Choroid plexus epithelial cell (primary cell): ENCODE results near the gene MAD1L1.

Source experiments
- DNase-seq: peaks from one replicate; pipeline ENCODE4 v3.0.0-alpha.2; 2010; ENCODE audit warnings: low read depth
- H3K4me3 ChIP-seq: 2 replicates; pipeline ENCODE4 v1.5.1; 2011; ENCODE audit warnings: low read depth, mild to moderate bottlenecking, control low read depth, low read length, moderate library complexity
- CTCF ChIP-seq: conservative IDR thresholded peaks from 2 replicates; pipeline ENCODE4 v1.5.1; 2011; ENCODE audit warnings: low read depth, mild to moderate bottlenecking, control low read depth, inconsistent platforms, low read length, moderate library complexity

MAD1L1 gene

GRCh38 chr7:1948301-1948796 is 284.4 kb downstream of the MAD1L1 start:
- DNase-seq = no peak
- no peak overlapping the region for H3K4me3 ChIP-seq
- no peak for TF ChIP-seq CTCF

GRCh38 chr7:1947586-1948217 is 285.0 kb downstream of the MAD1L1 start:
- no peak for DNase-seq
- H3K4me3 ChIP-seq = no peak overlapping the region
- no peak for TF ChIP-seq CTCF

- no peak for TF ChIP-seq CTCF
- no peak overlapping the region for H3K4me3 ChIP-seq
- DNase-seq = no peak
Observed at GRCh38 chr7:1946773-1947450, 285.8 kb downstream of the MAD1L1 start.

- no peak for TF ChIP-seq CTCF
- no peak for DNase-seq
Observed at GRCh38 chr7:1946025-1946772, 286.5 kb downstream of the MAD1L1 start.

GRCh38 chr7:1945558-1945957 is 287.2 kb downstream of the MAD1L1 start:
- no peak for TF ChIP-seq CTCF
- no peak overlapping the region for H3K4me3 ChIP-seq

More at GRCh38 chr7:1946025-1946772, 286.5 kb downstream of the MAD1L1 start:
- H3K4me3 ChIP-seq = no peak overlapping the region

GRCh38 chr7:1944619-1945210 is 288.0 kb downstream of the MAD1L1 start:
- no peak for DNase-seq
- no peak overlapping the region for H3K4me3 ChIP-seq
- TF ChIP-seq CTCF = no peak

More at GRCh38 chr7:1945558-1945957, 287.2 kb downstream of the MAD1L1 start:
- DNase-seq = no peak
